Activated CD4-positive, alpha-beta T cell treated with anti-CD3 and anti-CD28 coated beads for 48 hours (primary cell): ENCODE measurements around the gene VAC14.

Experiments
- DNase-seq: peaks from one replicate; pipeline ENCODE4 v3.0.0-alpha.2; 2020

Gene VAC14

DNA sequence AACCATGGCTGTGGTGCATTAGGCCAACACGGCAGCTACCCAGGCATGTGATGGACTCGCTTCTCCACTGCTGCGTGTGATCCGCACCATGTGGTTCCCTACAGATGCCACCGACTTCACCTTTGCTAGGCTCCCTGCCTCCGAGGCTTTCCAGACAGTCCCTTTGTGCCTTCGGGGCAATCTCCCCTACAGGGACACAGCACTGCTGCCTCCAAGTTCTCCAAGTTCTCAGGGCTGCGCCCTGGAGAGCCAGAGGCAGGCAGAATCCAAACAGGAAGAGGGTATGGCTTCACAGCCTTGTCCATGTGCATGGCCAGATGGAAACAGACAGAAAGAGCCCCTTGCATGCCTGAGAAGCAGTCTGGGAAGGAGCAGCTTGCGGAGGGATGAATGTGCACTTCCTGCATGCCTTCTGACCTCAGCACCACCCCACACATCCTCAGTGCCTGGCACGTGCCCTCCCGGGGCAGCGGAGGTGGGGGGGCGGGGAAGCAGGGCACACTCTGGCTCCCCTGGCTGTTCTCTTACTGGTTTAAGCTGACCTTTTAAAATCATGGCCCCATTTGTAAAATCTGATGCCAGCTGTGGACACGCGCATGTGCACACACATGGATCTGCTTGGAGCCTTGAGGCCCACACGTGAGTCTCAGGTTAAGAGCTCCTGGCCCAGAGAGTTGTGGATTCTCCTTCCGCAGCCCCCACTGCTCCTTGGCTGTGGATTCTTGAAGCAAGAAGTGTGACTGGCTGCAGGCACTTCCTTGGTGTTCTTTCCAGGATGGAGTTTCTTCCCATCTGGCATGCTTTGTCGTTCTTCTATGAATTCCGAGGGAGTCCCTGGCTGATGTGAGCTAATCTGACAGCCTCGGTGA lies 59.8 kb downstream of the VAC14 start:
- peak; percentile 22 for DNase-seq

DNA sequence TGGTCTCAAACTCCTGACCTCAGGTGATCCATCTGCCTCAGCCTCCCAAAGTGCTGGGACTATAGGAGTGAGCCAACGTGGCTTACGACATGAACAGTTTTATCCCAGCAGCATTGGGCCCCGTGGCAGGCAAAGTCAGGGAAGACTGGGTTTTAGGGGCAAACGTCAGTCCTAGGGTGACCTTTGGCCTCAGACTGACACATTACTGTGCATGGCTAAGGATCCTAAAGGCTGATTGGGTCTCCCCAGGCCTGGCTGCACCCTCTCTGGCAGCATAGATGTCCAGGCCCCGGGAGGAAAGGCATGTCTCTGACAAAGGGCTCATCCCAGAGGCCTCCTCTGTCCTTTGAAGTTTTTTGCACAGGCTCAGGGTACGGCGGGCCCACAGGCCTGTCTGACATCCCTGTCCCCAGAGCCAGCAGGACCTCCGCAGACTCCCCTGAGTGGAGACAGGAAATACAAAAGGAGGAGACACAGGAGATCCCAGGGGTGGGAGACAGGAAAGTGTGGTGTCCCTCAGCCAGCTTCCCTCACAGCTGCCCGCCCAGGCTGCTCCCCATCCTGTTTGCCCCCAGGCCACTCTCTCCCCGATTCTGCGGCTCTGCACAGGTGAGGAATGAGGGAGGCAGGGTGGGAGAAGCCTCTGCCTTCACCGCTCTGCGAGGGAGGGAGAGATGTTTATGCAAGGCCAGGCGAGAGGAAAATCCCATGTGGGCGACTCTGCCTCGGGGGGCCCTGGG lies 60.6 kb downstream of the VAC14 start:
- DNase-seq, result no peak

GRCh38 chr16:70739389-70739788 lies 61.6 kb downstream of the VAC14 start:
- DNase-seq, result no peak

DNA sequence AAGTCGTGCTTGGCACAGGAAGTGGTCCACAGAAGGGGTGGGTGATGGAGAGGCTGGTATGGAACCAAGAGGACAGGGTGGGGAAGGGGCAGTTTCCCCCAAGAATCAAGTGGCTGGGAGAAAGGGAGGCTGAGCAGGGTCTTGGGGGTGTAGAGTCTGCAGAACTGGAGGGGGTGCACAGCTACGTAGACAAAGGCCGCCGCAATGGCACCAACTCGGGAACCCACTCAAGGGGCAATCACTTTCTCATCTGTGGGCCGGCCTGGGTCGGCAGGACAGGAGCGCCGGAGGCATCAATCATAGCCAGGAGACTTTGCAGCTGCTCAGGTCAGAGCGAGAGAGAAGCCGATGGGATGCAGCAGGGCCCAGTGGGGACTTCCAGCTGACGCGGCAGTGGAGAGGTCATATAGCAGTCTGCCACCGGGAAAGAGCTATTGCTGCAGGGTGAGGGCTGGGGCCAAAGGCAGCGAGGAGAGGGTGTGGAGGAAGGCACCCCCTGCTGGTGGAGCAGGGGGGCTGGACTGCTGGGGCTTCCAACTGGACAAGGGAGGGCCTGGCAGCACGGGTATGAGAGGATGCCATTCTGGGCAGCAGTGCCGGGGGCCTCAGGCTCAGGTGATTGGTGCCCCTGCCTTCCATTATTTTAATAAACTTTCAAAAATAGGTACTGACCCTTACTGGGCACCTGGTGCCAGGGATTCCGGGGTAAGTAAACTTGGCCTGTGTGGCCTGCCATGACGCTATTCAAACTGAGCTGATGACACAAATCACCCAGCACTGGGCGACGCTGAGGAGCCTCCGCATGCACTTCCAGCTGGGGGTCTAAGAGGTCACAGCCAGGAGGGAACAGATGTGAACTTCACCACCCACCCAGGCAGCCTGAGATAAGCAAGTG lies 62.6 kb downstream of the VAC14 start:
- peak; percentile 53 for DNase-seq

- DNase-seq, result peak; percentile 88
Measured at GRCh38 chr16:70737377-70738082, 63.4 kb downstream of the VAC14 start.

DNA sequence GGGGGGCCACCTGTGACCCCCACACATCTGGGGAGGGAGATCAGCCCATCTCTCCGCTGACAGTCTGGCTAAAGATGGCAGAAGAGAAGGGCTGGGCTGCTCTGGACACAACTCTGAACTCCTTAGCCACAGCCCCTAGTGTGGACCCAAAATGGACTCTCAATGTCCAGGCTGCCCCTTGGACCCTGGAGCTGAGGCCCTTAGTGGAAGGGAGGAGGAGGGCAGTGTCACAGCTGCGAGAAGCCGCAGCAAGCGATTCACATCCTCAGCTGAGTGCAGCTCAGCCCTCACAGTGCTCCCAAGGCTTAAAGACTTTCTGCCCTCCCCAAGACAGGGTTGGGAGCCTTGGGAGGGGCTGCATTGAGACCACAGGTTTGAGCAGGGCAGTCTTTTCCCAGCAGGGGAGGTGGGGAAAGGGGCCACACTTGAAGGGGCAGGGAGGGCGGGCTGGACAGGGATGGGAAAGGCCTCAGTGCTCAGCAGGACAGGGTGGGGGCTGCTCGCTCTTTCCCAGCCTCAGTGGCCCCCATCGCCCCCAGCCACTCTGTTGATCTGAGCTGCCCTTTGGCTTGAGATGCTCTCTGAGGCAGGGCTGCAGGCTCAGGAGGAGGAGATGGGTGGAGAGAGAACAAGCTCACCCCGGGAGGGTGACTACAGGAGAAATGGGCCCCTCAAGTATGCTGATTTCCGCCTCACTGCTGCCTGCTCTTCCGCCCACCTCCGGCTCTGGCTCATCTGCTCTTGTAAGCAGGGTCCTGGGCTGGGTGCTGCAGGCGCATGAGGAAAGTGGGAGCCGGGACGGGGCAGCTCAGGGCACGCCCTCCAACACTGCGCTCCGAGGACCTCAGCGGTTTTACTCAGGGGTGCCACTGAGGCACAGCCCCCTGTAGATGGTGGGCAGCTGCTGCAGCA lies 64.2 kb downstream of the VAC14 start:
- DNase-seq, result peak; percentile 40

GRCh38 chr16:70735141-70735979 lies 65.6 kb downstream of the VAC14 start:
- DNase-seq, result no peak

GRCh38 chr16:70734522-70735095 lies 66.3 kb downstream of the VAC14 start:
- DNase-seq, result no peak

DNA sequence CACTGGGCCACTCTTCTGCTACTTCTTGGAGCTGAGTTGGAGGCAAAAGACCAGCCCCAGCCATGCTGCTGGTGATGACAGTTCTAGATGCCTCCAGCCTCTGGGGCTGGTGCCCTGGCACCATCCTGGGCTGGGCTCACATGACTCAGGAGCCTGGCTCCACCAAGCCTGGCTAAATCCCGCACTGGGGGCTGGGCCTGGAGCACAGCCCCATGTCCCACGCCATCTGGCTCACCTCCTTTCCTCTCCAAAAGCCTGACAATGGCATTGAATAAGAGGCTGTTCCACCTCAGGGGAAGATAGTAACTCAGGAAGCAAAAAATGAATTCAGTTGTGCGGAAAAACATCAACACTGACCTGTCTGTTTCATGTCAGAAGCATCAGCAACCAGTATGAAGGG lies 70.0 kb downstream of the VAC14 start:
- DNase-seq, result no peak

GRCh38 chr16:70730031-70730430 lies 70.9 kb downstream of the VAC14 start:
- no peak for DNase-seq

DNA sequence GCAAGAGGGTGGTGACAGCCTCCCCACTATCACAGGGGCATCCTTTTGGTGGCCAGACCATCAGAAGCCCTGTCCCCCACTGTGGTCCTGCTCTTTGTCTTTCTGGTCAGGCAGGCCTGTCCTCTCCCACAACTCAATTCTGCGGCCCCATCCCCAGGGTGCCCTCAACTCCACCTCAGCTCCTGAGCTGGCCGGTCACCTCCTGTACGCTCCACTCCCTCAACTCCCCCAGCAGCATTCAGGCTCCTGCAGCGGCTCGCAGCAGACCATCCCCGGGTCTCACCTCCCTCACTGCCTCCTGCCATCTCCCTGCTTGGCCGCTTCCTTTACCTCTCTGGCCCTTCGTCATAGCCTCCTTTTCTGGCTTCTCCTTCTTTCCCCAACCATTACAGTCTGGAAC lies 71.7 kb downstream of the VAC14 start:
- DNase-seq, result no peak

DNA sequence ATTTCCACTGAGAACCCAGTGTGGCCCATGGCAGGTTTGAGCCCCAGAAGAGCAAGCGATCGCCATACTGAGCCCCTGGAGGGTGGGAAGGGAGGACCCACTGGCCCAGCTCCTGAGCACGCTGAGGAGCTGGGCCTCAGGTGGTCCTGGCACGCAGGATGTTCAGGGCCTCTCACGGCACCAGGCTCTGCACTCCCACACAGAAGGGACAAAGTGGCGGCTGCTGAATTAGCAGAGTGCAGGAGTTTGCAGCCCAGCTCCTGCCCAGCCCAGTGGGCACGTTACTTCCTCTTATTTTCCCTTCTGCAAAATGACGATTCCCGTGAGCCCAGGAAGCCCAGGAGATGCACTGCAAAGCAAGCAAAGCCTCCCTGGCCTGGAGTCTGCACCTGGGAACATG lies 72.8 kb downstream of the VAC14 start:
- DNase-seq, result no peak

- no peak for DNase-seq
Measured at GRCh38 chr16:70726892-70727361, 74.0 kb downstream of the VAC14 start.

DNA sequence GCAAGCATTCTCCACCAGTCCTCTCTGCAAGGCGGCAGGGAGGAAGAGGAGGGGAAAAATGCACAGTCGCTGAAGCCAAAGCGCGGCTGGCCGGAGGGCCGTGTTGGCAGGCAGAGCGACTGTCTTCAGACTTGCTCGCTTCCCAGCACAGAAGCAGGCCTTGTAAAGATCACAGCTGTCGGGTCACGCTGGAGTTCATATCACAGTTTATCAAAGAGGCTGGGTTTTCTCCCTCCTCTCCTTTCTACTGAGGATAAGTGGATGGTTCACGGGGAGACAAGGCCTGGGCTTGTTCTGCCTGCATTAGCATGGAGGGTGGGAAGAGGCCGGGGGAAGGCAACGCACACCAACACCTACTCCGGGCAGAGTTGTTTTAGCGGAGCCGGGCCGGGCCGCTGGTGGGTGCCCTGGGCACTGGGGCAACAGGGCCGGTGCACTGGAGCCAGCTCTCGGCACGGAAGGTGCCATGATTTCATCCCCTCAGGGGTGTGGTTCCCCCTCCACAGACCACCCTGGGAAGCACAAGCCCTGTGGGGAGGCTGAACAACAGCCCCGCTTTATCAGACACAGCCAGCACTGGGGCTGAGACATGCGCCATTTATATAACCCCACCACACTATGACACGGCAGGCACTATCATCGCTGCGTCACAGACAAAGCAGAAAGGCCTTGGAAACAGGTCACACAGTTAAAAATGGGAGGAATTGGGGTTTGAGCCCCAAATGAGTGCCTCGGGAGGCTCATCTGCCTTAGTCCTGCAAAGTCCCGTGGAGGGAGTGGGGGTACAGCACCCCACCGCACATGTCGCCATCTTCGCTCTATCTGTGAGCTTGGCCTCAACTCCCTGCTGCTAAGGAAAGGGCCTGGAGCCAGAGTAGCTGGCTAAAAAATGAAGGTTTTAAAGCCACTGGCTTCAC lies 74.8 kb downstream of the VAC14 start:
- no peak for DNase-seq

- no peak for DNase-seq
Measured at GRCh38 chr16:70725024-70725911, 75.7 kb downstream of the VAC14 start.

DNA sequence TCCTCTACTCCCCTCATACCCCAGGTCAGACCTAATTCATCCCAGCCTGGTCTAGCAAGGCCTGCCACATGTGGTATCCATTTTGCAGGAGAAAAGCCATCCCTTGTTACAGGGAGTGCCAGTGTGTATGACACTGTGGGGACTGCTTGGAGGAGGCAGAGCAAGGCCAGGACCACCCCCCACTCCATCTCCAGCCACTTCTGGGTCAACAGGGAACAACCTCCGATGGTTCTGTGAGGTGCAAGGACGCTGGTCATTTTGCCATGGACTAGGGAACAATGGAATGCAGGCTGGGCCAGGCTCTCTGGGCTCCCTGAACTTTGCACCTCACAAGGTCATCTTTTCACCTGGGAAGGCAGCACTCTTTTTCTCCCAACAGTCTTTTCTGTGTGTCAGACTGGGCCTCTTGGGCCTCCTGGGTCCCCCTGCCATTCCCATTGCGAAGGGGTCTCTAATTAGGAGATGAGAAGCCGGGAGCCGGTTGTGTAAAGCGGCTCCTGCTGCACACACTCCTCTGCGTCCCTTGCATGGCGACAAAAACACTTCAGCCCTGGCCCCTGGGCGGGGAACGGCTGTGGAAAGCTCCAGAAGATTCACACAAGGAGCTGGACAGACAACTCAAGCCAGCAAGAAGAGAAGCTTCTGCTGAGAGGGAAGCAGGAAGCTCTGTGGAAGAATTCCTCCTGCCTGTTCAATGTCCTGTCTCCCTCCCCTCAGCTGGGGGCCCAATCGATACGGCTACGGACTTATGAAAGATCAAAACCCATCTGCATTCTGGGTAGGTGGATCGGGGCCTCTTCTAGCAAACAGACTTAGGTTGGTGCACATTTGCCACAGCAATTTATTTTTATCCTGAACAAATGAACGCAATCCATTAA lies 76.6 kb downstream of the VAC14 start:
- no peak for DNase-seq

DNA sequence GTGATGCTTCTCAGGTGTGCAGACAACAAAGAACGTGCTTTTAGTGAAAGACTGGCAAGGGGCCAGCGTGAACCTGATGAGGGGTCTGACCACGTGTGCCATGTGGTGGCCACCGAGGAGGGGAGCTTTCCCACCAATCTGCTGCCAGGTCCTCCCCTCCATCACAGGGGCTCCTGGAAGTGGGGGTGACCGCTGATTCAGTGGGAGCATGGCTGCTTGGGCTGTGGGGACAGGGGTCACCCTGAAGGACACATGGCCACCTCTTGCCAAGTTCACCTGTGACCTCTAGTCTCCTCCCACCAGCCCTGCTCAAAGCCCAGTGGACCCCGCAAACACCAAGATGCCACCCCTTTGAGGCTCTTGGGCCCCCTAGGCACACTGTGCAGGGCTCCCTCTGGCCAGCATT lies 77.2 kb downstream of the VAC14 start:
- no peak for DNase-seq
